Glomerular endothelial cell (primary cell): Measurements from ENCODE around the gene AGBL2. TPM values are rescaled to one million over a fixed set of nuclear protein-coding genes. Genes with fewer than 3 reads are reported as not detected.
"Not testable (repeated sequence)": the region's sequence is repeated elsewhere in the genome, so short reads cannot be mapped to it uniquely, and the experiment has no call there.

Source experiments
- DNase-seq: peaks from one replicate; pipeline ENCODE4 v3.0.0-alpha.2; 2011; ENCODE audit warnings: low read depth, low spot score; ENCODE audit errors: extremely low read depth
- total RNA-seq: library from RNA; depleted of rRNA; stranded (reverse); fragments of >200 nt; gene quantifications from 2 replicates; pipeline ENCODE4 v1.2.3, GENCODE V29; 2015

Gene AGBL2
- total RNA-seq, 1 donor from 2014 or later, result not detected

DNA sequence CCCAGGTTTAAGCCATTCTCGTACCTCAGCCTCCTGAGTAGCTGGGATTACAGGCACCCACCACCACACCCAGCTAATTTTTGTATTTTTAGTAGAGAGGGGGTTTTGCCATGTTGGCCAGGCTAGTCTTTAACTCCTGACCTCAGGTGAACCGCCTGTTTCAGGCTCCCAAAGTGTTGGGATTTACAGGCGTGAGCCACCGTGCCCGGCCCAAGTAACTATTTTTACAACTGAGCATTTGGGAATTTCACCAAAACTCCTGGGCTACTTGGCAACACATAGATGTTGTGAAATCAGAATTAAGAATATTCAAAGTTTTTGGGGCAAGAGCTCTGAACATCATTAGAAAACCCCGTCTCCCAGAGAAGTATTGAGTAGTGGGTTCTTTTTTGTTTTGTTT lies 74.7 kb downstream of the AGBL2 start:
- DNase-seq, result not testable (repeated sequence)

DNA sequence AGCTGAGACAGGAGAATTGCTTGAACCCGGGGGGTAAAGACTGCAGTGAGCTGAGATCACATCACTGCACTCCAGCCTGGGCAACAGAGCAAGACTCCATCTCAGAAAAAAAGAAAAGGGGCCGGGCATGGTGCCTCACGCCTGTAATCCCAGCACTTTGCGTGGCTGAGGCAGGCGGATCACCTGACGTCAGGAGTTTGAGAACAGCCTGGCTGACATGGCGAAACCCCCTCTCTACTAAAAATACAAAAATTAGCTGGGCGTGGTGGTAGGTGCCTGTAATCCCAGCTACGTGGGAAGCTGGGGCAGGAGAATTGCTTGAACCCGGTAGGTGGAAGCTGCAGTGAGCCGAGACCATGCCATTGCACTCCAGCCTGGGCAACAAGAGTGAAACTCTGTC lies 78.8 kb downstream of the AGBL2 start:
- DNase-seq, result not testable (repeated sequence)

DNA sequence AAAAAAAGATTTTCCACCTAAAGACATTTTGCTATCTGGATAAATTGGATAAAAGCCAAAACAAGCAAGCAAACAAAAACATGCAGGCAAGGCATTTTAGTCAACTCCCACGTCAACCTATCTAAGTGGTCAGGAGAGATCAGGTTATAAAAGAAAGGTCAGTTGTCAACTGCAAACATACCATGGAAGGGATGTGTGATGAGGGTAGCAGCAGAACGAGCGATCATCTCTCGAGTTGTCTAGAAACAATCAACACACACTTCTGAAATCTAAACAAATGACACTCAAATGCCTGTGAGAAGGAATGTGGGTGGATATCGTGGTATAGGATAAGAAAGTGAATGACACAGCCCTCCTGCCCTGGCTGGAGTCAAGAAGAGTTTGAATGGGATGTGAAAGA lies 83.7 kb downstream of the AGBL2 start:
- no peak for DNase-seq

DNA sequence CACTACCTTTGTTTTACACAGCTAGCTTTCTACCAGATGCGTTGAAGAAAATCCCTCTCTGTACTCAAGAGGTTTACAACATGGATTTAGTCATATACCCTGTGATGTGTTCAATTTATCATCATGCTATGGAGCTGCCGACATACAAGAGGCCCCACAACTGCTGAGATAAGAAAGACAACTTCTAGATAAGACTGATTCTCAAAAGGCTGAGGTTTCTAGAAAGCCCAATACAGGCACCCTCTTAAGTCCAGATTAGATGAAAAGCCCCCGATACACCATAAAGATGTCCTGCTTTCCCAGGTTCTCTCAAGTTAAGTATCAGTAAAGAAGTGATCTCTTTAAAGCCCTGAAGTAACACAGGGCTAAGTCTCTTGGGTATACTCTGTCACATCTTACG lies 87.1 kb downstream of the AGBL2 start:
- no peak for DNase-seq

DNA sequence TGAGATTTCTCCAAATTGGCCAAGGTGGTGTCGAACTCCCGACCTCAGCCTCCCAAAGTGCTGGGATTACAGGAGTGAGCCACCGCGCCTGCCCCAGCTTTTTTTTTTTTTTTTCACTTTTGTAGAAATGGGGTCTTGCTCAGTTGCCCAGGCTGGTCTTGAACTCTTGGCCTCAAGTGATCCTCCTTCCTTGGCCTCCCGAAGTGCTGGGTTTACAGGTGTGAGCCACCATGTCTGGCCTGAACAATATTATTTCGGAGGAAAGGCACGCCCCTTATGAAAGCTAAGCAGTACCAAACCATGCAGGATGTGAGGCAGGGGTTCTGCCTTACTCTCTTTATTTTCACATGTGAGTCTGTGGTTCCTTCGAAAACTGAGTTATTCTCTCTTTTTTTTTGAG lies 88.9 kb downstream of the AGBL2 start:
- DNase-seq, result no peak

DNA sequence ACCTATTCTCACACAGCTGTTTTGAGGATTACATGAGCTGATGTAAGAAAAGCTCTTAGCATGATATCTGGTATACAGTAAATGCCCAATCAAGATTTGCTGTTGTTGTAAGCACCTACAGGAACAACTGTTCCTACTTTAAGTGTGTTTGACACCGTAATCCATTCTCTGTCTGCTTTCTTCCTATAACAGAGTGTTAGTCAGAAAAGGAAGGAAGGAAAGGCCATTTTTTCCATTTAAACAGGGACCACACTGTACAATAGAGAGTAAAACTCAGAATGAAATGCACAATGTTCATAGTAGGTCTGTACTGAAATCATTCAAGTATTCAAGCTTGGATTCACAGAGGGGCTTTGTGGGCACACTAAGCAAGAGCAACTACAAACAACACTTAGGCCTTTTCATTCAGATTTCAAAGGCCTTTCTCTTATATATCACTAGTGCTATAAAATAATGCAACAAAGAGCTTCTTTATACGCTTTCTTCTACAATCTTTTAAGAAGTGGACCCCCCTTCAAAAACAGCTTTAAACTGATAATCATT lies 94.3 kb downstream of the AGBL2 start:
- DNase-seq, result no peak

DNA sequence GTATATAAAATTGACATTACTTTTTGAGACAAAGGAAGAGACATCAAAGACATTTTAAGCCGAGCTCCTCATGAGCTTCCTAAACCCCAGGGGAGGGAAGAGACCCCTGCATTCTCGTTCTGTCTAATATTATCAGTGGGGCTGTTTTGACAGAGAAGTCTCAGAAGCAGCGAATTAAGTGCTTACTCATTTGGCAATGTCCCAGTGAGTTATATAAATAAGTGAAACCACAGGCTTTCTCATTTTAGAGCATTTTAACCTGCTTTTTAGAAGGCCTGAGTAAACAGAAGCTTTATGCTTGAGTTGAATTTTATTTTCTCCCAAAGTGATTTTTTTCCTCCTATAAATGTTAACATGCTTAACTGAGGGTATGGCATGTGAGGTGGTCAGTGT lies 97.8 kb downstream of the AGBL2 start:
- no peak for DNase-seq

DNA sequence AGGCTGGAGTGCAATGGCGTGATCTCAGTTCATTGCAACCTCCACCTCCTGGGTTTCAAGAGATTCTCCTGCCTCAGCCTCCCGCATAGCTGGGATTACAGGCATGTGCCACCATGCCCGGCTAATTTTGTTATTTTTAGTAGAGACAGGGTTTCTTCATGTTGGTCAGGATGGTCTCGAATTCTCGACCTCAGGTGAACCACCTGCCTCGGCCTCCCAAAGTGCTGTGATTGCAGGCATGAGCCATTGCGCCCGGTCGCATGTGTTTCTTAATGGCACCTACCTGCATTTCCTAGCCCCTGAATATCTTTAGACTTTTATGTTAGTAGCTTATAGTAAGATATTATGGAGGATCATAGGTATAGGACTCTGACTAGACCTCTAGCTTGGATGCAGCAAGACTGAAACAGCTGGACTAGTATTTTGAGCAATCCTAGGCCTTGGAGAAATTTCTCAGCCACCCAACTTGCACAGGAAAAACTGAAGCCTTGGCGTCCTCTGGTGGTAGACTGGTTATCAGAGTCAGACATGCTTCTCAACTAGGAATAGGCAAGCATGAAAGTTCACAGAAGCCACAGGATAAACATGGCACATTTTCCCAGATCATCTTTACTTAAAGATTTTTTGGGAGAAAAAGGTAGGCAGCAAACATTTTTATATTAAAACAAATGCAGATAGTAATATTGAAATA lies 98.3 kb downstream of the AGBL2 start:
- DNase-seq, result peak; percentile 34

DNA sequence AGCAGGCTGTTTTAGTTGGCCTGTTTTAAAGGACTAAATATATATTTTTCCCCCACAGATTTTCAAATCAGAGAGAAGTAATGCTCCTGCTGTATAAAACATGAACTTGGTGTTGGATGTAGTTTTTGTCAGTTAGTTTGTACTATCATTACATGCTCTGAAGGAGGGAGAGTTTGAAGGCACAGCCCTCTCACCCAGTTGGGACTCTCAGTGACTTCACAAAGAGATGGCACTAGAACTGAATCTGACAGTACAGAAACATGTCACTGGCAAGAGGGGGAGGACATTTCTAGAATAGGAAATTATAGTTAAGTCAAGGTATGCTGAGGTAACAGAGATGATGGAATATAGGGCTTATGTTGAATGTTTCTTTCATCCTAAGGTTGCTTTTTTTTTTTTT lies 99.9 kb downstream of the AGBL2 start:
- DNase-seq, result no peak

DNA sequence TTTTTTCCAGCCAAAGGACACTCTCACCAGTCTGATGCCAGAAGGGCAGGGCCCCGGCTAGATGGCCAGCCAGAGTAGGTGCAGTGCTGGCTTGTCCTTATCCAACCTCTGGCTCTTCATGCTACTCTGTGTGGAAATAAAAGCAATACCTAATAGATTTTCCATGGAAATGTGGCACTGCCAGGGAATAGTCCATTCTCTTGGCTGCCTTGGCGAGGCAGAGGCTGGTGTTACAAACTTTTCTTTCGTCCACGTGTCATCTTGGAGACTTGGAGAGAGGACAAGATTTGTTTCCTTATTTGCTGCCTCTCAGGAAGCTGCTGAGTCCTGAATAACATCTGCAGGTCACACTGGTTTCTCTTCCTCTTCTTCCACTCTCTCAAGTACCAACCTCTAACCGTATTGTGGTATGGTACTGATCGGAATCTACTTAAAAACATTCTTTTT lies 103.8 kb downstream of the AGBL2 start:
- no peak for DNase-seq

DNA sequence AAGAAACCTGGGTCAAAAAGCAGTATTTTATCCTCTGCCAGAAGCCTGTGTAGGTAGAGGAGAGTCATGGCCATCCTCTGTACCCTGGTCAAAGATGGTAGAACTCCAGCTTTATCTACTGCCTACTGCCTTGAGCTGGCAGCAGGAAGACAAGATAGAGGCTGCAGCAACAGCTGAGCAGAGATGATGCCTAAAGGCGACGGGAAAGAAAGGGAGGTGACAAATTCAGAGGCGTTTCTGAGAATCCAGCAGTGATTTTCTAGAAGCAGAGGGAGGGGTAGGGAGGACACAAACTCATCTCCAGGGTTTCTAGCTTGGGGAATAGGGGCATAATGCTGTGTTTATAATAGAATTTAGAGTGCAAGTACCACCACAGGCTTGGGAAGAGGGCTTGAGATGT lies 105.5 kb downstream of the AGBL2 start:
- DNase-seq, result no peak

Other genes starting within 250 kb of the AGBL2 start
- 60.1 and 106 TPM in 2 replicates for gene CELF1, start 162.2 kb downstream of the AGBL2 start, total RNA-seq
- 125 and 126 TPM in 2 replicates for gene PTPMT1, start 149.8 kb downstream of the AGBL2 start, total RNA-seq
- 20.9 and 26.7 TPM in 2 replicates for gene KBTBD4, start 136.4 kb downstream of the AGBL2 start, total RNA-seq
- 61.5 and 71.2 TPM in 2 replicates for gene NDUFS3, start 136.3 kb downstream of the AGBL2 start, total RNA-seq
- gene FAM180B, start 128.7 kb downstream of the AGBL2 start, total RNA-seq, result not detected in 2 replicates
- 0.29 and 1.3 TPM in 2 replicates for gene C1QTNF4, start 121.0 kb downstream of the AGBL2 start, total RNA-seq
- 63.5 and 81.6 TPM in 2 replicates for gene MTCH2, start 72.8 kb downstream of the AGBL2 start, total RNA-seq
- 45.0 and 85.2 TPM in 2 replicates for gene FNBP4, start 52.0 kb upstream of the AGBL2 start, total RNA-seq
- gene NUP160, start 133.0 kb upstream of the AGBL2 start, total RNA-seq, result 12.6 and 22.2 TPM in 2 replicates